ENCODE measurements around the gene NFIC.

NFIC gene

GRCh38 chr19:3398900-3399278 lies 32.5 kb downstream of the NFIC start:
- no peak for TF ChIP-seq CTCF (IDR thresholded peaks at IDR 0.05)

GRCh38 chr19:3401004-3401768 lies 34.8 kb downstream of the NFIC start:
- no peak for TF ChIP-seq CTCF (IDR thresholded peaks at IDR 0.05)

- TF ChIP-seq CTCF (IDR thresholded peaks at IDR 0.05), result no peak
Observed at GRCh38 chr19:3402631-3403443, 36.5 kb downstream of the NFIC start.

GRCh38 chr19:3403489-3404323 lies 37.3 kb downstream of the NFIC start:
- no peak for TF ChIP-seq CTCF (IDR thresholded peaks at IDR 0.05)

GRCh38 chr19:3404324-3405260 lies 38.2 kb downstream of the NFIC start:
- TF ChIP-seq CTCF (IDR thresholded peaks at IDR 0.05), result no peak

- TF ChIP-seq CTCF (IDR thresholded peaks at IDR 0.05), result no peak
Observed at GRCh38 chr19:3405261-3405653, 38.9 kb downstream of the NFIC start.
